CD4-positive, alpha-beta T cell treated with Interleukin-17A for 4 hours (primary cell): Measurements from ENCODE around the gene PRG3.

Source experiments
- DNase-seq: peaks from one replicate; pipeline ENCODE4 v3.0.0-alpha.2; 2020; ENCODE audit warnings: mixed read lengths

The PRG3 gene, protein sequence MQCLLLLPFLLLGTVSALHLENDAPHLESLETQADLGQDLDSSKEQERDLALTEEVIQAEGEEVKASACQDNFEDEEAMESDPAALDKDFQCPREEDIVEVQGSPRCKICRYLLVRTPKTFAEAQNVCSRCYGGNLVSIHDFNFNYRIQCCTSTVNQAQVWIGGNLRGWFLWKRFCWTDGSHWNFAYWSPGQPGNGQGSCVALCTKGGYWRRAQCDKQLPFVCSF

DNA sequence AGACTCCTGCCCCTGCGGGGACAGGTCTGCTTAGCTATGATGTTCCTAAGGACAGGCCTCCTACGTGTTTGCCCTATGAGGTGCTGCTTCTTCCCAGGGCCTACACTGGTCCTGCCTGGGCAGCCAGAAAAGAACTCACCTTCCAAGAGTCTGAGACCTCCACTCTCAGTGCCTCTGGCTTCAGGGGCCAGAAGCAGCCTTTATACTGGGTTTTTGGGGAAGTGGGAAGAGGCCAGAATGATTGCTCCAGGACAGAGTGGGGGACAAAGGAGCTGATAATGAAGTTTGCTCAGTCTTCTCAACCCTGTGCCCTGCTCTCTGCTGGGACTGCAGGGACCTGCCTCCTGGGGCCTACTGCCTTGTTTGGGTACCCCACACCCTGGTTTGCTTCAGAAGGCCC lies at the start of gene PRG3:
Gene PRG3 (minus strand): TSS at position 176 of the 400 bp plus-strand sequence. CDS start 442 bp downstream, outside the sequence.
- DNase-seq, result no peak

DNA sequence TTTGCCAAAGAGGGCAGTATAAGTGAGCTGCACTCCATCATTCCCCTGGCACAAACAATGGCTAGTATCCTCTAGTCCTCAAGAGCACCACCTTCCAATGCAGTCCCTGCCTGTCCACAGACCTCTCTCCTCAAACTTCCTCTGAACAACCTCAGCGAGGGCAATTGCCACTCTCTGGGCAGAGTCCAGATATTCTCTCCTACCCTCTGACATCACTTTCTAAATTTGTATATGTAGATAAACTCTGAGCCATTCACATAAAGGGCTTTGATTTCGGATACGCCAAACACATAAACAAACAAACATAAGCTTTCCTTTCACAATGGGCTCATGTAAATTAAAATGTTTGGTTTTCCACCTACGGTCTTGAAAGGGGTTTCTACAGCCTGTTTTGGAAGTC lies 49.0 kb upstream of the PRG3 start:
- DNase-seq, result no peak

DNA sequence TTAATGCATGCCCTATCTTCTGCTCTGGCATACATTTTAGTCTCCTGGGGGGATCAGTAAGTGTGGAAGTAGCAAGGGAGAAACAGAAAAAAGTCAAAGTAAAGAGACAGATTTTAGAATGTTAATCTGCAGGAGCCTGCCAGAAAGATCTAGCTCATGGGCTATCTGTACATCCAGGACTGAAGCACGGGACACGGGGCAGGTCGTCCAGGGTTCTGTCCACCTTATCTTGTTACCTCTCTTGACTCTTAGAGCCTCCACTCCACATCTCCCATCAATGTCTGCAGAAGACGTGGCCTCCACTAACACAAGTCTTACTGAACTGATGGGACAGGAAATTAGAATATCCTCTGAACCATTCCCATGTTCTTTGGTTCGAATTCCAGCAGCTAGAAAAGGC lies 47.7 kb upstream of the PRG3 start:
- DNase-seq, result no peak

DNA sequence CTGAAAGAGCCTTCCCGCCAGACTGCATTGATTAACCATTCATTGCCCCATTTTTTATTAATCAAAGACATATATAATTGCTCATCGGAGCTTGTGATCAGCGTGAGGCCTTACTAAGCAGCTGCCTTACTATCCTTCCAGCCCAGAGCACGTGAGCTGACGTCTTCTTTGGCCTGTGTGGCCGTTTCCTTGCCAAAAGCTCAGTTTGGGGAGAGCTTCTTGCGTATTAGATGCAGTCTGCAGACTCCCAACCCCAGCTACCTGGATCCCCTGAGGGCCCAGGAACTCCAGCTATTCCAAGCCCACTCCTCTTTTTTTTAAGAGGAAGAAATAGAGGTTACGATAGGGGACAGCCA lies 46.8 kb upstream of the PRG3 start:
- DNase-seq, result no peak

DNA sequence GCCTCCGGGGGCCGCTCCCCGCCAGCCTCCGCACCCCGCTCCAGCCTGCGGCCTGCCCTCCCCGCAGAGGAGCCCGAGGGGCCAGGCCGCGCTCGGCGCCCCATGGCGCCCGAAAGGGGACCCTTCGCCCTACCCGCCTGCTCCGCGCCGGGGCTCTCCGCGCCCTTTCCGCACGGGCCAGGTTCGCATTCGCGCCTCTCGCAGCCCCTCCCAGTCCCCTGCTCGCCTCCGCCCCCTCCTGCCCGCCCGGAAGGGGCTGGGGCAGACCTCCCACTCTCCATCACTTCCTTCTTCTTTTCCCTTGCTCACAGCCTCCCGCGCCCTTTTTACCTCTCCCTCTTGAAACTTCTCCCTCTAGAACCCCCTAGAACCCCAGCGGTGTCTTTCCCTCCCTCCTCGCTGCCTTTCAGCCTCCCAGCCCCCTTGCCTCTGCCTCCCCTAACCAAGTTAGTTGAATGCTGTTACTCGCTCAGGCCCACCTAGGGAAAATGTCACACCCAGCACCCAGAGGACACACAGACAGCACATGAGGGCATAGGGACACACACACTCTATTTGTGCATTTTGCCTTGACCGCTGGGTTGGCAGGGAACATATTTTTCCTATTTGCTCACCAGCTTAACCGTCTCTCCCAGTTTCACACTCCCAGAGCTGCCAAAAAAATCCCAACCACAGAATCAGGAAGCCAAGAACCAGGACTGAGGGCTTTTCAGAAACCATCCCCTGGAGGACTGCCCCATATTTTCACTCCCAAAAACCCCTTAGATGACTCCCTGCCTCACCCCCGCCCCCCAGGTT lies 46.2 kb upstream of the PRG3 start, which contains the start of gene SLC43A3:
Gene SLC43A3 (minus strand): TSS at position 193 of the 798 bp plus-strand sequence. CDS start 949 bp downstream, outside the sequence.
- peak; percentile 80 for DNase-seq

DNA sequence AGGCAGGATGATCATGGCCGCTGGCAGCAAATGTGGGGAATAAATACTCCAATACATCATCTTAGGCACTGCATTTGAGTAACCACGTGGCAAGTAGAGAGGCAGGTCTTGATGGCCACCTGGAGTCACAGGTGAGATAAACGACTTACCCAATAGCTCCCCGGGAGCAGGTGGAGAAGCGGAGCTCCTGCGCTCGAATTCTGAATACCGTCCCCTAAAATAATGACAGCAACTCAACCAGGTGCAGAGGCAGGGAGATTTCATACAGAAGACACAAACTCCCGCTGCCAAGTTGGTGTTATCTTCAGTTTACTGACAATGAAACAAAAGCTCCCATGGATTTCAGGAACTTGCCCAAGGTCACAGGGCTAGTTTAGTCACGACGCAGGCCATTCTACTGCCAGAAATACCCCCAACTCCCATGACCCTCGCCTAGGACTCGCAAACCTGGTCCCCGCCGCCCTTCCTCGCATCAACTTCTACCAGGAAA lies 45.5 kb upstream of the PRG3 start:
- peak; percentile 14 for DNase-seq

DNA sequence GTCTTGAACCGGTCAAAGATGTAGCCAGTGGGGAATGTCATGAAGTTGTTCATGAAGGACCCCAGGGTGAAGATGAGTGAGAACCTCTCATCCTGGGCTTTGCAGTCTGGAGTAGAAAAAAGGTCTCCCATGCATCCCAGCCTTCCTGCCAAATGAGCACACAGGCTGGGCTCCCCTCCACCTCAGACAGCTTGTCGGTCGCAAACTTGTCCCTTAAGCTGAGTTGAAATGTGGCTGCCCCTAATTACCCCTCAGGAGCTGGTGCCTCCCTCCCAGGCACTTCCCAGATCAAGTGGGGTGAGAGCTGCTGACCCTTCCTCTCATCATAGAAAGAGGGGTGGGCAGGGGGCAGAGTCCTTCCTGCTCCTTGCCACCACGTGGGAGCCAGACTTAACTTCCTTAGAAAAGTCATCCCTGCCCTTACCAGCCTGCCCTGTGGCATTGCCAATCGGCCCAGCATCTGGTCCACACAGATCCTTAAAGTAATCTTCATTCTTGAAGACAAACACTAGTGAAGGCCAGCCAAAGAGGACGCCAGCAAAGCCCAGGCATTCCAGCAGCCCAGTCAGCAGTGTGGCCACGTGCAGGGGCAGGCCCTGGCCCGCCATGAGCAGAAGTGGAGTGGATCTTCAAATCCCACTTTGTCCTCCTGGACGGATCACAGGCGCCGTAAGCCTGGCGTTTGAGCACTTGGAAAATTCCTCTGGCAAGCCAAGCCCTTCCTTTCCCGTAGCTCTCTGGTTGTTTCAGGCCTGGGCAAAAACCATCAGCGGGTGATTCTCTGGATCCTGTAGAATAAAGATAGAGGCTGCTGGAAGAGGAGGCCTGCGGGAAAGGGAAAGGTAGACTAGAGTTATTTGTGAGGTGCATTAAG lies 44.9 kb upstream of the PRG3 start:
- no peak for DNase-seq

DNA sequence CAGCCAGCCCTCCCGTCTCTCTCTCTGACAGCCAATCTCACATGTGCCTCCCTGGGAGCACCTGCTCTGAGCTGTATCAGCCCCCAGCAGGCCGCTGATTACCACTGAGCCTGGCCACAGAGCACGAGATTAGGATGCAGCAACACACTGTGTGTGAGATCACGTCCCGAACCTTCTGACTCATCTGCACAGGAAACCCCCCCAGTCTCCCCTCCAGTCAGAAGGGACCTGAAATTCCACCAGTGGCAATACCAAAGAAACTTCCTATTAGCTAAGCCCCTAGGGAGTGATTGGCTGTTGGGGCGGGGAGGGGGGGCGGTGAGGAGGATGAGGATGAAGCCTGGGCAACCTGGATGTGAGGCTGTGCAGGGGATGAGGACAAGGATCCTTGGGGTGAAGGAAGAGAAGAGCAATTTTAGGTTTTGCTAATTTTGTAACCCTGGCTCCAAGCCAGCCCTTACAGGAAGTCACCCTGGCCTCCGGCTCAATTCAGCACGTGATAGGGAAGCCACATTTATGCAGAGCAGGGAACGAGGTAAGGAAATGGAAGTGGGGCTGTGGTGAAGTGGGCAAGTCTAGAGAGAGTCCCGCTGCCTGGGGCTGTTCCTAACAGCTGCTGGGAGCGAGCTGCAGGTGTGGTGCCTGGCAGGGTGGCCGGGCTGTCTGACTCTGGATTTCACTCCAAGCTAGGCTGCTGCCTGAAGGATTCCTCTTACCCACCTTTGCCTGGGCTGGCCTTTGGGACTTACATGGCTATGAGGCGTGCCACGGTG lies 44.0 kb upstream of the PRG3 start:
- peak; percentile 86 for DNase-seq

DNA sequence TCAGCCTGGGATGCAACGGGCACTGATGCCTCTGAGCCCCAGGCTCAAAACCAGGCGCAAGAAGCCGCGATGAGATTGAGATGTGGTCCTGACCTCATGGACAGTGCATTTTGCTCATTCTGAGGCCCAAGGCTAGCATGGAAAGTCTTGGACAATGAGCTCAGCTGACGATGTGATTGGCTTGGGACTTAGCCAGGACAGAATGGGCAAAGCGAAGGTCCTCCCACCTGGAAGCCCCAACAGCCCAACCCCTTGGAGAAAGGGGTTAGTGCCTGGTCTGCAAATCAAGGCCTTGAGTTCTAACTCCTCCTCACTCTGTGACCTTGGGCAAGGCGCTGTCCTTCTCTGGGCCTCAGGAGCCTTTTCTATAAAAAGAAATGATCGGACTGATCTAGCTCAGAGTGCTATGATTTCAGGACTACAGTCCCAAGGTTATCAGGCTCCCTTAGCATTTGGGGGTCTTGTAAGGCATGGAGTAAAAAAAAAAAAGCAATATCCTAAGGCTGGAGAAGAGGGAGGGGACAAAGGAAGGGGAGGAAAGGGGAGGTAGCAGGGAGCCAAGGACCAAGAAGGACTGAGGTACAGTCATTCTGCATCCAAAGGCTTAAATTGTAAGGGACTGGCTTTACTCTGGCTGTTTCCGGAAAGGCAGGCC lies 43.3 kb upstream of the PRG3 start:
- DNase-seq, result no peak

DNA sequence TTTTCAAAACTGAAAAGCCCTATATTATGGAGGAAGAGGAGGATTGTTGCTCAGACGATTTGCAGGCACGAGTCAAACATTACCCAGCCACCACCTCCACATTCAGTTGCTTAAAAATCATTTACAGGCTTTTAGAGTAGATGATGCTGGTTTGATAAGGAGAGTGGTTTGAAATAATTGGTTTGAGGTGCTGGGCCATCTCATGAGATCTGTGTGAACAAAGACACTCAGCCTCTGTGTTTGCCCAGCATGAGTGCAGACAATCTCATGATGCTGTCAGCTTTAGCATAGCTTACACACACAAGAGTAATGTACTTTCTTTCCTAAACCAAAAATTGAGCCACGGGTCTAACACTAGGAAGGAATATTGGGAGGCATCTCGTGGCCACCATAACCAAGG lies 41.7 kb upstream of the PRG3 start:
- DNase-seq, result no peak

DNA sequence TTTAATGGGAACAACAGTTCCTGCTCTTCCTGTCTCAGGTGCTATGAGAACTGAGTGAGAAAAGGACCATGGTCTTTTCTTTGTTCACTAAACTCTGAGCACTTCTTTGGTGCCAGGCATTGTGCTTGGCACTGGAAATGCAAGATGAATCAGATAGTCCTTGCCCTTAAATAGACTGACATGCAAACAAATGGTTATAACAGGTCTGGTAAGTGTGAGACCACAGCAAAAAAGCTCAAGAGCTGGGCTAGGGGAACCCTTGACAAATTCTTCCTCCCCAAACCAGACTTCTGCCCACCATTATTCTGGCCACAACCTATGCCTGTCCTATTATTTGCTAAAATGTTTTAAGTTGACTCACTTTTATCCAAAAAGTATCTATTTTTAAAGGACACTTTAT lies 40.9 kb upstream of the PRG3 start:
- no peak for DNase-seq

DNA sequence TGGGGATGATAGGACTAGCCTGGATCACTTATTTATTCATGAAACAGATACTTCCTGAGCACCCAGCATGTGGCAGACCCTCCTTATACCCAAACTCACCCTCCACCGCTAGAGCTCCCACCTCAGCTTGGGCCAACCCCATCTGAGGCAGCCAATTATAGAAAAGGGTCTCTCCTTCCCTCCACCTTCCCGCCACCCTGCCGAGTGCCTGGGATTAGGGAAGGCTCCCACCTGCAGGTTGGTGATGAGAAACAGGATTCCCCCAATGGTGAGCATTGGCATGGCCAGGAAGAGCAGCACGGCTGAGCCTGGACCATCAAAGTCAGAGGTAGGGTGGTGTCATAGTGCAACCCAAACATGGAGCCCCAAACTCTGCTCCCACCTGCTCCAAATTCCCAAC lies 40.1 kb upstream of the PRG3 start:
- no peak for DNase-seq

DNA sequence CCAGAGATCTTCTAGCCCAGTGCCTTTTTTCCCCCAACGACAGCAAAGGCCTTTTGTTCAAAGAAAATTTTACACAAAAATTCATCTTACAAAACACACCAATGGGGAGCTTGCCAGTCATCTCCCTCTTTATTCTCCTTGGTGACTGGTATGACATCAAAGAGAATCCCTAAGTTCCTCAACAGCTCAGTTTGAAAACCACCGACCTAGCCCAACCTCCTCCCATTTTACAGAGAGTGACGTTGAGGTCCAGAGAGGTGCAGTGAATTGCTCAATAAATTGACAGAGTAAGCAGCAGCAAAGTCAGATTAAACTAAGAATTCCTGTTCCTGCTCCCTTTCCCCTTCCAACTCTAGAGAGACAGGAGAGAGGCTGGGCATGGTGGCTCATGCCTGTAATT lies 38.2 kb upstream of the PRG3 start:
- no peak for DNase-seq

DNA sequence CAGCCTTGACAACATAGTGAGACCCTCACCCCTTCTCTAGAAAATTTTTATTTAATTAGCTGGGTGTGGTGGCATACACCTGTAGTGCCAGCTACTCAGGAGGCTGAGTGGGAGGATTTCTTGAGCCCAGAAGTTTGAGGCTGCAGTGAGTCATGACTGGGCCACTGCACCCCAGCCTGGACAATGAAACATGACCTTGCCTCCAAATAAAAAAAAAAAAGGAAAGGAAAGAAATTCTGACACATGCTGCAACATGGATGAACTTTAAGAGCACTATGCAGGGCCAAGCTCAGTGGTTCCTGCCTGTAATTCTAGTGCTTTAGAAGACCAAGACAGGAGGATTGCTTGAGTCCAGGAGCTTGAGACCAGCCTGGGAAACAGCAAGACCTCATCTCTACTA lies 37.2 kb upstream of the PRG3 start:
- no peak for DNase-seq

DNA sequence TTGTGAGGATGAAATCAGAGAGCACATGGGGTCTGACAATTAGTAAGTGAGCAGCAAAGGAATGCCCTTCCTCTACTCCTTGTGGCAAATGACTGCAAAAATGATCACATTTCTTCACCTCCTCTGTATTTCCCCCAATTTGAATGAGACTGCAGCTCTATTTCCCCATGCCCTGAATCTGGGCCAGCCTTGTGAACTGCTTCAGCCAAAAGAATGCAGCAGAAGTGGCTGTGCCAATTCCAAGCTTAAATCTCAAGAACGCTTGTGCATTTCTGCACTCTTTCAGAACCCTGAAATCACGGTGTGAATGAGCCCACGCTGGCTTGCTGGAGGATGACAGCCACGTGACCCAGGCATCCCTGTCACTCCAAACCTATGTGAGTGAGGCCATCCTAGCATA lies 36.1 kb upstream of the PRG3 start:
- DNase-seq, result no peak

DNA sequence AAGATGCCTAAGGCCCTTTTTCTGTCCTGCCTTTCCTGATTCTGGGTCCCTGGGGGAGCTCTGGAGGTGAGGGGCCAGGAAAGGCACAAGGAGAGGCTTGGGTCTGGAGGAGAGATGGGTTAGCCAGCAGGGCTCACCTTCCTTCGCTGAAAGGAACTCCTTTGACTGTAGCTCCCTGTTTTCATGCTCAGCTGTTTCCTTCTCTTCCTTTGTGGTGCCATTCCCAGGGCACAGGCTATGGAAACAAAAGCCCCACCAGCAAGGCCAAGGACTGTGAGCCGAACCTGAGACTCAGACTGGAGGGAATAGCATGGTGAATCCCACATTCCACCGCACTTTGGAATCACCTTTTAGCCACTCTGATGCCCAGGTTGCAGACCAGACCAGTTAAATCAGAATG lies 35.5 kb upstream of the PRG3 start:
- no peak for DNase-seq

DNA sequence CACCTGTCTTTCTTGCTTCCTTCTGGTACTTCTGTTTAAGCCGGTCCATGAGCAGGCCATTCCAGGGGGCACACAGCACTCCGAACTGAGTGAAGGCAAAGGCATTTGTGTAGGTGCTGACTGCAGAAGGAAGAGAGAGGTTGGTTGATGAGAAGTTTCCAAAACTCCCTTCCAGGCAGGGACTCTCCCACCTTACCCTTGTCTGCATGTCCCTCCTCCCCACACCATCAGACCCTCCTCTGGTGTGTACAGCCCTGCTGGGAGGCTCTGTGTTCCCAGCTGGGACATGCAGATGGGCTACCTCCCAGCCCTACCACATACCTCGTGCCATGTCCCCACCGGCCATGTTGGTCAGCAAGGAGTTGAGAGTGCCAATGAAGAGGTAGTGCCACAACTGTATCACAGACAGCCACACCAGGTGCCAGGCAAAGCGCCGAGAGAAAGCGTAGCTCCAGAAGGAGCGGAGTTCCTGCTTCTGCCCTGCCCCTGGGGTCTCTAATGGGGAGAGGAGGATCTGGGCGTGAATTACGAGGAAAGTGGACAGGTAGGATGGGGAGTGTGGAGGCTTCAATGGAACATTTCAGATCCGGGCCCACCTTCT lies 33.8 kb upstream of the PRG3 start:
- DNase-seq, result no peak

DNA sequence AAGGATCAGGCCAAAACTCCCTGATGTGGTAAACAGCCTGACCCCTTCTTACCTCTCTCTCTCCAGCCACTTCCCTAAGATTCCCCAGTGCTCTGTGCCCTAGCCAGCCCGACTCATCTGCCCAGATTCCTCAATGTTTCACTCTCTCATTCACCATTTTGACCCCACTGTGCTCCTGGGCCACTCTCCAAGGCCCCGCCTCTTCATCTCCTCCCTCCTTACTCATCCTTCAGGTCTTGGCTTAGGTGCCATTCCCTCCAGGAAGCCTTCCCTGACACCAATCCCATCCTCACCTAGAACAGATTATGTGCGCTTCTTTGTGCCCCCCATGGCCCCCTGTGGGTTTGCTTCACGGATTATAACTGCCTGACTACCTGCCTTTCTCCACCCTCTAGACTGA lies 32.7 kb upstream of the PRG3 start:
- no peak for DNase-seq

DNA sequence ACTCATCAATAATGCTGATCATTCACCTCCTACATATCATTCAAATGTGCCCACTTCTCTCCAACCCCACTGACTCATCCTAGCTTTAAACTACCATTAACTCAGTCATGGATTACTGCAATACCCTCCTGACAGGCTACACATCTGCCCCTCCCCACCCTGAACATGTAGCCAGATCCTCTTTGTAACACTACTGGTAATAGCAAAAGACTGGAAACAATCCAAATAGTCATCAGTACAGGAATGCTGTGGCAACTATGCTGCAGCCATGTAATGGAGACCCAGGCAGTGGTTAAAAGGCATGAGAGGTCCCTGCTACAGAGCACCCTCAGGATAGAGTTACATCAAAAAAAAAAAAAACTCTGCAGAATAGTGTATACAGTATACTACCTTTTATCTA lies 29.3 kb upstream of the PRG3 start:
- DNase-seq, result no peak

DNA sequence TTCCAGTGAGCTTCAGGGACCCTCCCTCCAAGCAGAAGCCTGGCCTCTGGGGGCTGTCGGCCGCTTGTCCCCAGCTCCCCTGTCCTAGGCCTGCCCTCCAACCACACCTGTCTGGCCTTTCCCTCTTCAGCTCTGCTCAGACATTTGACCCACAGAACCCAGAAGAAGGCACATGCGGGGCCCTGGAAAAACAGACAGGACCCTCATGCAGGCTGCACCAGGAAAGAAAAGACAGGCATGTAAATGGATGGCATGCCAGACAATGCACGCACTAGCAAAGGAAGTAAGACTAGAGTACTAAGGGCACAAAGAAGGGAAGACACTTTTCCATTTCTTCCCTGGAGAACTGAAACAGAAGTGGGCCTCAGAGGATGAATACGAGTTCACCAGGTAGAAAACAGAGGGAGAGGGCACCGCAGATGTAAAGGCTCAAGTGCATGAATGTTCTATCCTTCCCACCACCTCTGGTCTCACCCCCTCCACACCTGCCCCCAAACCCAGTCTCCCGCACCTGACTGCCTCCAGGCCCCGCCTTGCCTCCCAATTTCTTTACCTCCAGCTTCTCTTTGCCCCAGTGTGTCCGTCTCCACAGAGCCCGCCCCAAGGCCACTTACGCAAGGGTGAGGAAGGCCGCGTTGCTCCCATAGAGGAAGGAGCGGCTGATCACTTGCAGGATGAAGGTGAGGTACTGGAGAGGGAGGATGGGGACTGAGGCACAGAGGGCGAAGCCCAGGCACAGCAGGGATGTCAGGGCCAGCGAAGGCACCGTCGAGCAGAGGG lies 28.6 kb upstream of the PRG3 start:
- no peak for DNase-seq

DNA sequence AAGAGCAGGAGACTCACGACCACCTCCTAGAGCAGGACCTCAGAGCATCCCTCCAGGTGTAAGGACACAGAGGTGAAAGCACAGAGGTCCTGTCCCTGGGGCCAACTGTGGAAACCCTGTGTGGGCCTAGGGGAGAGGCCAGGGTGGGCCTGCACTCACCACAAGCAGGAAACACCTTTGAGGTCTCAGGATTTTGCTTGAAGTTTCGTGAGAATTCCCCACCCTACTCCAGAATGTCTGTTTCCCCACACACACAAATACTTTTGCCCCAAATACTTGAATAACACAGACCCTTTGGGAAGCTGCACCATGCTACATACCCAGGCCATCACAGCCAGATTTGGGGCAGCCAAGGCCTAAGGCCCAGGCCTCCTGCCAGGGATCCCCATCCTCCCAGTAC lies 27.8 kb upstream of the PRG3 start:
- DNase-seq, result no peak
